SK-N-SH treated with all-trans-retinoic acid at 6 μM for 48 hours (cell line): ENCODE data around the gene SEMA7A.

Experiments
- ATAC-seq: fragments of 200-7000 bp; cut with Tn5 transposase; 3 replicates; pipeline ENCODE4 v1.9.1; 2020; ENCODE audit warnings: mild to moderate bottlenecking, moderate library complexity
- ARNTL ChIP-seq: fragments of 450-650 bp; formaldehyde crosslinking; IDR thresholded peaks from 2 replicates; pipeline ENCODE4 v1.5.0; 2020; ENCODE audit warnings: low read depth, mild to moderate bottlenecking, moderate library complexity, borderline replicate concordance
- BACH2 ChIP-seq: fragments of 250-450 bp; sonication (Bioruptor Pico); IDR thresholded peaks from 2 replicates; pipeline ENCODE4 v1.9.0; 2021; ENCODE audit warnings: mild to moderate bottlenecking, borderline replicate concordance
- CREB5 ChIP-seq: fragments of 250-450 bp; sonication (Bioruptor Pico); IDR thresholded peaks from 2 replicates; pipeline ENCODE4 v1.5.1; 2020; ENCODE audit warnings: low read depth, mild to moderate bottlenecking, moderate library complexity
- CSDC2 ChIP-seq: fragments of 250-450 bp; sonication (Bioruptor Pico); IDR thresholded peaks from 2 replicates; pipeline ENCODE4 v1.5.0; 2020; ENCODE audit warnings: mild to moderate bottlenecking, moderate library complexity
- CSRNP3 ChIP-seq: fragments of 250-450 bp; sonication (Bioruptor Pico); IDR thresholded peaks from 2 replicates; pipeline ENCODE4 v1.5.1; 2021; ENCODE audit warnings: mild to moderate bottlenecking, moderate library complexity
- ESRRG ChIP-seq: fragments of 250-450 bp; sonication (Bioruptor Pico); IDR thresholded peaks from 2 replicates; pipeline ENCODE4 v1.6.1; 2021; ENCODE audit warnings: mild to moderate bottlenecking
- ISL1 ChIP-seq: fragments of 250-450 bp; sonication (Bioruptor Pico); IDR thresholded peaks from 2 replicates; pipeline ENCODE4 v2.1.2; 2022; ENCODE audit warnings: mild to moderate bottlenecking, moderate library complexity
- PATZ1 ChIP-seq: fragments of 250-450 bp; sonication (Bioruptor Pico); IDR thresholded peaks from 2 replicates; pipeline ENCODE4 v1.8.0; 2020; ENCODE audit warnings: mild to moderate bottlenecking, moderate library complexity, borderline replicate concordance
- POU6F1 ChIP-seq: fragments of 250-450 bp; sonication (Bioruptor Pico); IDR thresholded peaks from 2 replicates; pipeline ENCODE4 v1.8.0; 2021; ENCODE audit warnings: low read depth, mild to moderate bottlenecking, moderate library complexity, borderline replicate concordance
- SNAI2 ChIP-seq: fragments of 250-450 bp; sonication (Bioruptor Pico); IDR thresholded peaks from 2 replicates; pipeline ENCODE4 v1.5.0; 2020; ENCODE audit warnings: mild to moderate bottlenecking, moderate library complexity
- TOX ChIP-seq: fragments of 250-450 bp; sonication (Bioruptor Pico); IDR thresholded peaks from 2 replicates; pipeline ENCODE4 v1.8.0; 2021; ENCODE audit warnings: mild to moderate bottlenecking, moderate library complexity, borderline replicate concordance
- TSHZ2 ChIP-seq: fragments of 250-450 bp; sonication (Bioruptor Pico); IDR thresholded peaks from 2 replicates; pipeline ENCODE4 v1.5.0; 2020; ENCODE audit warnings: mild to moderate bottlenecking, moderate library complexity
- ZC3H10 ChIP-seq: fragments of 250-450 bp; sonication (Bioruptor Pico); IDR thresholded peaks from 2 replicates; pipeline ENCODE4 v1.5.1; 2021; ENCODE audit warnings: mild to moderate bottlenecking, moderate library complexity
- ZFP3 ChIP-seq: fragments of 250-450 bp; sonication (Bioruptor Pico); IDR thresholded peaks from 2 replicates; pipeline ENCODE4 v1.5.0; 2020; ENCODE audit warnings: mild to moderate bottlenecking, moderate library complexity
- ZFP30 ChIP-seq: fragments of 450-650 bp; formaldehyde crosslinking; IDR thresholded peaks from 2 replicates; pipeline ENCODE4 v1.5.0; 2022; ENCODE audit warnings: mild to moderate bottlenecking, moderate library complexity
- ZNF8 ChIP-seq: fragments of 450-650 bp; formaldehyde crosslinking; IDR thresholded peaks from 2 replicates; pipeline ENCODE4 v1.5.0; 2020; ENCODE audit warnings: mild to moderate bottlenecking, moderate library complexity

SEMA7A gene

GRCh38 chr15:74445816-74446763 lies 12.3 kb upstream of the SEMA7A start (continued):
- TF ChIP-seq TSHZ2 (CRISPR knock-in tag) (no peak), POU6F1 (CRISPR knock-in tag) (no peak)

- TF ChIP-seq TSHZ2 (CRISPR knock-in tag) (no peak), CSDC2 (no peak), CREB5 (CRISPR knock-in tag) (no peak), TOX (CRISPR knock-in tag) (no peak), BACH2 (CRISPR knock-in tag) (no peak), POU6F1 (CRISPR knock-in tag) (no peak), ZNF8 (CRISPR knock-in tag) (no peak), ISL1 (no peak), ESRRG (CRISPR knock-in tag) (no peak), CSRNP3 (no peak), SNAI2 (CRISPR knock-in tag) (no peak), ZFP3 (CRISPR knock-in tag) (no peak), PATZ1 (CRISPR knock-in tag) (no peak), ZC3H10 (CRISPR knock-in tag) (no peak), ARNTL (CRISPR knock-in tag) (no peak), ZFP30 (CRISPR knock-in tag) (no peak)
- ATAC-seq, result no peak
These were observed 10.6 kb upstream of the SEMA7A start for GRCh38 chr15:74444106-74445062.
